Ovary (tissue), 3 donors: ENCODE results near the gene ANO2.

ENCODE experiments used
- CTCF ChIP-seq, 3 donors: fragments of 450-650 bp in 2 of 3; fragments of 200-600 bp in 1 of 3; IDR thresholded peaks; one replicate each; pipeline versions ENCODE4 v1.5.1 to v1.8.0; 2016 to 2022; ENCODE audit warnings: antibody characterized with exemption in 3 of 3, mild to moderate bottlenecking in 1 of 3
- EP300 ChIP-seq: sonication (generic); formaldehyde crosslinking; IDR thresholded peaks from one replicate; pipeline ENCODE4 v1.6.1; 2017; ENCODE audit warnings: antibody characterized with exemption
- POLR2A ChIP-seq: fragments of 450-650 bp; IDR thresholded peaks from one replicate; pipeline ENCODE4 v1.6.1; 2017; ENCODE audit warnings: antibody characterized with exemption, mild to moderate bottlenecking, moderate library complexity
- donor health status: DM: no; HTN: no; CAD: no.

- TF ChIP-seq CTCF (IDR thresholded peaks at IDR 0.05) (no peak), EP300 (no peak), POLR2A (no peak)
Observed at GRCh38 chr12:5682581-5682980, 262.5 kb downstream of the ANO2 start.
